DND-41 (cell line): ENCODE data around the gene ASB5.

ENCODE experiments used
- ATAC-seq: fragments of 200-7000 bp; cut with Tn5 transposase; 3 replicates; pipeline ENCODE4 v1.9.1; 2021; ENCODE audit warnings: low read depth; ENCODE audit not compliant: insufficient read depth
- DNase-seq: peaks from one replicate; pipeline ENCODE4 v3.0.0-alpha.2; 2020
- H2AFZ ChIP-seq: 2 replicates; pipeline ENCODE4 v1.6.0; 2012; ENCODE audit warnings: low read depth, low read length
- H3K27ac ChIP-seq: 2 replicates; pipeline ENCODE4 v1.5.1; 2012; ENCODE audit warnings: low read length, inconsistent platforms
- H3K27me3 ChIP-seq: fragments of 200-600 bp; sonication (generic); 2 replicates; pipeline ENCODE4 v1.6.0; 2012; ENCODE audit warnings: low read length, mild to moderate bottlenecking, inconsistent platforms; ENCODE audit not compliant: insufficient read depth, poor library complexity
- H3K36me3 ChIP-seq: 2 replicates; pipeline ENCODE4 v1.5.1; 2012; ENCODE audit warnings: low read length, inconsistent platforms; ENCODE audit not compliant: insufficient read depth
- H3K4me1 ChIP-seq: 2 replicates; pipeline ENCODE4 v1.5.1; 2012; ENCODE audit warnings: mild to moderate bottlenecking, low read length; ENCODE audit not compliant: insufficient read depth
- H3K4me2 ChIP-seq: 2 replicates; pipeline ENCODE4 v1.6.0; 2012; ENCODE audit warnings: mild to moderate bottlenecking, moderate library complexity, low read length, inconsistent platforms; ENCODE audit not compliant: insufficient read depth
- H3K4me3 ChIP-seq, 2 experiments: fragments of 200-600 bp in 1 of 2; shearing (Covaris generic) in 1 of 2; 2 replicates each; pipeline ENCODE4 v1.5.1; 2012 to 2016; ENCODE audit warnings: inconsistent platforms in 2 of 2, low read length in 2 of 2, mild to moderate bottlenecking in 2 of 2, low read depth in 1 of 2, moderate library complexity in 1 of 2
- H3K79me2 ChIP-seq: 2 replicates; pipeline ENCODE4 v1.6.0; 2012; ENCODE audit warnings: low read length, inconsistent platforms; ENCODE audit not compliant: insufficient read depth
- H3K9ac ChIP-seq: 2 replicates; pipeline ENCODE4 v1.6.0; 2012; ENCODE audit warnings: low read depth, mild to moderate bottlenecking, inconsistent platforms, low read length, moderate library complexity
- H3K9me3 ChIP-seq: 2 replicates; pipeline ENCODE4 v1.5.1; 2012; ENCODE audit warnings: low read length, moderate library complexity, mild to moderate bottlenecking, inconsistent platforms; ENCODE audit not compliant: insufficient read depth, severe bottlenecking
- H4K20me1 ChIP-seq: 2 replicates; pipeline ENCODE4 v1.6.0; 2012; ENCODE audit warnings: low read length; ENCODE audit not compliant: insufficient read depth
- CTCF ChIP-seq: IDR thresholded peaks from 2 replicates; pipeline ENCODE4 v1.5.1; 2012; ENCODE audit warnings: borderline replicate concordance, low read length, moderate library complexity, mild to moderate bottlenecking; ENCODE audit not compliant: poor library complexity, severe bottlenecking; ENCODE audit errors: extremely low read depth
- EZH2 ChIP-seq: IDR thresholded peaks from 3 replicates; pipeline ENCODE4 v1.6.1; 2012; ENCODE audit warnings: borderline replicate concordance, low read depth, mild to moderate bottlenecking, moderate library complexity, low read length, inconsistent platforms; ENCODE audit not compliant: severe bottlenecking

Gene ASB5

GRCh38 chr4:176193938-176194337 lies 75.1 kb downstream of the ASB5 start:
- Histone ChIP-seq H3K27me3 (peaks cover 20% of the 10 kb centered on the region), H3K27ac (no peak overlapping the region), H3K9ac (no peak overlapping the region), H3K4me3 (no peak overlapping the region), H2AFZ (no peak overlapping the region), H3K36me3 (no peaks in the 10 kb centered on the region), H3K79me2 (no peaks in the 10 kb centered on the region), H3K4me2 (no peak overlapping the region), H3K9me3 (no peaks in the 10 kb centered on the region), H3K4me1 (peaks cover 14% of the 10 kb centered on the region), H4K20me1 (no peaks in the 10 kb centered on the region)
- no peak for TF ChIP-seq EZH2
- ATAC-seq, result no peak
- DNase-seq, result no peak

- no peaks in the 10 kb centered on the region for H3K79me2 ChIP-seq
- H4K20me1 ChIP-seq, result no peaks in the 10 kb centered on the region
- H3K36me3 ChIP-seq, result no peaks in the 10 kb centered on the region
- DNase-seq (no peak), ATAC-seq (no peak)
- no peak overlapping the region for H3K4me3 ChIP-seq
- H3K4me1 ChIP-seq, result peaks cover 14% of the 10 kb centered on the region
- H3K9ac ChIP-seq, result no peak overlapping the region
- no peak for TF ChIP-seq EZH2
- TF ChIP-seq CTCF, result no peak
- peaks cover 20% of the 10 kb centered on the region for H3K27me3 ChIP-seq
- H3K9me3 ChIP-seq, result no peaks in the 10 kb centered on the region
- H3K4me2 ChIP-seq, result no peak overlapping the region
- H2AFZ ChIP-seq, result no peak overlapping the region
- H3K27ac ChIP-seq, result no peak overlapping the region
Observed at GRCh38 chr4:176193126-176193525, 75.9 kb downstream of the ASB5 start.

- Histone ChIP-seq H4K20me1 (no peaks in the 10 kb centered on the region), H3K4me1 (peaks cover 14% of the 10 kb centered on the region), H3K27ac (no peak overlapping the region), H3K9ac (no peak overlapping the region), H3K9me3 (no peaks in the 10 kb centered on the region), H3K36me3 (no peaks in the 10 kb centered on the region), H2AFZ (no peak overlapping the region), H3K27me3 (peaks cover 23% of the 10 kb centered on the region), H3K79me2 (no peaks in the 10 kb centered on the region), H3K4me3 (no peak overlapping the region), H3K4me2 (no peak overlapping the region)
- TF ChIP-seq CTCF (no peak), EZH2 (no peak)
- ATAC-seq, result no peak
- DNase-seq, result no peak
Observed at GRCh38 chr4:176191974-176192373, 77.0 kb downstream of the ASB5 start.

GRCh38 chr4:176189891-176190795 lies 78.9 kb downstream of the ASB5 start:
- DNase-seq (no peak), ATAC-seq (no peak)
- H3K9me3 ChIP-seq, result no peaks in the 10 kb centered on the region
- no peaks in the 10 kb centered on the region for H3K36me3 ChIP-seq
- TF ChIP-seq CTCF (no peak), EZH2 (no peak)
- H3K27ac ChIP-seq, result no peak overlapping the region
- no peak overlapping the region for H3K4me2 ChIP-seq
- H3K9ac ChIP-seq, result no peak overlapping the region
- no peak overlapping the region for H2AFZ ChIP-seq
- peaks cover 23% of the 10 kb centered on the region for H3K27me3 ChIP-seq
- no peaks in the 10 kb centered on the region for H4K20me1 ChIP-seq
- H3K4me1 ChIP-seq, result peaks cover 5% of the 10 kb centered on the region
- H3K79me2 ChIP-seq, result no peaks in the 10 kb centered on the region
- no peak overlapping the region for H3K4me3 ChIP-seq
